Pulmonary artery endothelial cell (primary cell): ENCODE measurements around the gene CEBPG. TPM values are rescaled to one million over a fixed set of nuclear protein-coding genes. Genes with fewer than 3 reads are reported as not detected.

Experiments
- DNase-seq: peaks from one replicate; pipeline ENCODE4 v3.0.0-alpha.2; 2011; ENCODE audit warnings: low read depth, low spot score
- total RNA-seq: library from RNA; depleted of rRNA; stranded (reverse); fragments of >200 nt; gene quantifications from 2 replicates; pipeline ENCODE4 v1.2.3, GENCODE V29; 2014

CEBPG gene
- total RNA-seq, 1 donor from 2014 or later, result 31.3 TPM

DNA sequence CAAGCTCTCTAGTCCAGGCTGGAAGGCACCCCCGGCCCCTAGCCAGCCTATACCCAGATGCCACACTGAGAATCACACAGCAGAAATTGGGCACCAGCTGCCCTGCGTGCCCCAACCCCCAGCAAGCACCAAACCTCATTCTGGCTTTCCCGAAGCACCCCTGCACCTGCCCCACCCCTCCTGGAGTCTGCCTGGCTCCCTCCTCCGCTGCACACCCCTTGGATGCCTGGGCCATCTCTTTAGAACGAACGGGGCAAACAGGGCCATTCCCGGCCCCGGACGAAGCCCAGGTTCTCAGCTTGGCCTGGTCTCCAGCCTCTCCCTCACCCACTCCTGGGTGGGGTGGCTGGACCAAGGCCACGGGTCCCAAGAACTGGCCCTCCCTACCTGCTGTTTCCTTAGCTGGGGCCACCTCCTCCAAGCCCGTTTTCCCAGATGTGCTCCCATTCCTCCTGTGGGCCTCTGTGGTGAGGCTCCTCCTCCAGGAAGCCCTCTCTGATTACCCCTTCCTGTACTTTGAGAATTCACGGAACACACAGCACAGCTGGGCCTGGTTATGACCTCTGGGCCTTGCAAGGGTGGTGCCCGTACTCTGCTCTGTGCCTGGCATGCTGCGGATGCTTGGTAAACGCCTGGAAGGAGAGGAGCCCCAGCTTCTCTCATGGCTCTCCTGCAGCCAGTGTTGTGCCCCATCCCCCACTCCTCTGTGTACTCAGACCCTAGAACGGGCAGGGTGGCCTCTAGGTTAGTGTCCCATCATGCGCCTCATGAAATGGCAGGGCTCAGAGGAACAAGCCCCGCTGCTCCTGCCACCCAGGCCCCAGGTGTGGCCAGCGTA, 21.4 kb downstream of the CEBPG start:
- no peak for DNase-seq

DNA sequence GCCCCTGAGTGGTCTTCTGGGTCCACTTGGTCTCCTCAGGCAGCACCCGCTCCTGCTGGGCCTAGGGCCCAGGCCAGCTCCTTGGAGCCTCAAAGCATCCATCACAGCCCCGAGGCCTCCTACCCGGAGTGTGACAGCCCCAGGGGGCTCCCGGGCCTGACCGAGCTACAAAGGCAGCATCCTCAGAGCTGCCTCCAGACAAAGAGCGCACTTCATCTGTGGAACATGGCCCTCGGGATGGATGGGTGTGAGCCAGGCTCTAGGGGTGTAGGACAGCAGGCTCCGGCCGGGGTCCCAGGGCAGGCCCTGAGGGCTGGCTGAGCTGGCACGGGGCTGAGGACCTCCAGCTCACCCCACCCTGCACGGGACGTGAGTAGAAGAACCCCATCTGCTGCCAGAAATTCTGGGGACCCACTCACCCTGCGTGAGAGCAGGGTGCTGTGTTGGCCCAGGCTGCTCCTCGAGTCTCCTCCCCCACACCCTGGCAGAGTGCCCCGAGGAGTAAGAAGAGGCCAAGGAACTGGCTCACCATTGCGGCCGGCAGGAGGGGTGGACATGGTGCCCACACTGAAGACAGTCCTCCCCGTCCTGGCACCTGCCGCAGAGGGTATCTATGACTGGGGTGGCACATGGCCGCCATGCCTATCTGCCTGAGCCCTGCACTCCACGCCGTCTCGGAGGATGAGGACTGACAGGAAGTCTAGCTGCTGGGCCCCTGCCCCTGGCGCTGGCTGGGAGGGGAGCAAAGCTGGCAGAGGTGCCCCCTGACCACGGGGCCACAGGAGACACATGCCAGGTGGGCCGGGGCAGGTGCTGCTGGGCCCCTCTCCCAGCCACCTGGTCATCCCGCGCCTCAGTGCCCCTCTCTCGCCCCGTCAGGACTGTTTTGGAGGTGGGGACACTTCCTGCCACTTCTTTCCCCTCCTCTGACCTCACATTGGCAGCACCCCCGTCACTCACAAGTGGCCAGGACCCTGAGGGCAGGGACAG, 22.3 kb downstream of the CEBPG start:
- DNase-seq, result no peak

DNA sequence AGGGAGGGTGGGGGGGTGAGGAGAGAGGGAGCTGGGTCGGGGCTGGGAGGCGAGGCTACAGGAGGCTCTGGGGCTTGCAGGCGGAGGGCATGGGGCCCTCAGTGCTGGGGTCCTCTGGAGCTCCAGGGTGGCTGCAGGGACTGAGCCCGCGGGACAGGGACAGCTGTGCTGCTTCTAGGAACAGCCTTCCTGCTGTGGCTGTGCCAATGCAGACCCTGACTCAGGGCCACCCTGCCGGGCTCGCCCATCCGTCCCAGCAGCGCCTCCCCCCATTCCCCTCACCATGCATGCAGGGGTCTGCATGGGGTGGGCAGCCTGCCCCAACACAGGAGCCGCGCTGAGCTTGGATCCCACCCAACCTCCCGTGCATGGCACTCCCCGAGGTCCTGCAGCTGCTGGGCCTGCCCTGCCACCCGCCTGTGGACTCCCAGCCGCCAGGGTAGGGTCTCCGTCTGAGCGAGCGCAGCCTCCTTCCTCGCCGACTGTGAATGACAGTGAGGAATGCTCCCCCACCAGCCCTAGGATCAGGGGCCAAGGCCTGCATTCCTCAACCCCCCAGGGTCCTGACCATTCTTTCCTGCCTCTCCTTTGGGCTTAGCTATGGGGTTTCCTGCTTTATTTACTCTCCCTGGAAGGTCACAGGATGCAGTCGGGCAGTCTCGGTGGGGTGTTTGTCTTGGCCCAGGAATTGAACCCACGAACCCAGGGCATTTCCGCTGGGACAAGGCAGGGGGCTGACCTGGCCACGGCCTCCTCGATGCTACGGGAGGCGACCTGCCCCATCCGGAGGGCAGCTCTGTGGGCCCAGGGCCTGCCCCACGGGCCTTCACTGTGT, 23.4 kb downstream of the CEBPG start:
- no peak for DNase-seq

DNA sequence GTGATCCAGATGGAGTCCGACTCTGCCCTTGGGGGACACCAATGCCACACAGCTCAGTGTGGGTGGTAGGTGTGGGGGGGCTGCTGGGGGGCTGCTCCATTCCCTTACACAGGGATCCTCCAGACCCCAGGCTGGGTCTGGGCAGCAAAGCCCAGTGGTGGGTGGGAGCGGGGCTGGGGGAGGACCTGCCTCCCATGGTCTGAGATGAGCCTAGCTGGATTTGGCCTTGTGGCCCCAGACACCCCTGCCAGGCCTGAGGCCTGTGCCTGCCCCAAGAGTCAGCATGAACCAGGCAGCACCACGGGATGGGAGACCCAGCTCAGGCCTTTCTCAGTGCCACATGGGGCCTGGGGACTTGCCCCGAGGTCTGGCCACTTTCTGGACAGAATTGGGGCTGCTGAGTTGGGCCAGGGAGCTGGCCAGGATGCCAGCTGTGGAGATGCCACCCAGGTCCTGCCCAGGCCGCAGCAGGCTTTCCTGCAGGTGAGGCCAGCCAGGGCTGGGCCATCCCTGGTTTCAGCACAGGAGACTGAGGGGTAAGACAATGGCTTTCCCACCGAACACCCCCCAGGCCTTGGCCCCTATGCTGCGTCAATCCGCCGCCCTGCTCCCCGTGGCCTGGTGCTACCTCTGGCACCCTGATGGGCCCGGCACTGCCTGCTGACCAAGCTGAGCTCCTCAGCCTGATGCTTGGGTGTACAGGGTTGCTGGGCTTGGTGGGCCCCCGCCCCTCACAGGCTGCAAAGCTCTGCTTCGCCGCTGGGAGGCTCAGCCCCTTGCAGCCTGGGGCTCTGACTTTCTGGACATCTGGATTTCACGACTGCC, 24.2 kb downstream of the CEBPG start:
- no peak for DNase-seq

DNA sequence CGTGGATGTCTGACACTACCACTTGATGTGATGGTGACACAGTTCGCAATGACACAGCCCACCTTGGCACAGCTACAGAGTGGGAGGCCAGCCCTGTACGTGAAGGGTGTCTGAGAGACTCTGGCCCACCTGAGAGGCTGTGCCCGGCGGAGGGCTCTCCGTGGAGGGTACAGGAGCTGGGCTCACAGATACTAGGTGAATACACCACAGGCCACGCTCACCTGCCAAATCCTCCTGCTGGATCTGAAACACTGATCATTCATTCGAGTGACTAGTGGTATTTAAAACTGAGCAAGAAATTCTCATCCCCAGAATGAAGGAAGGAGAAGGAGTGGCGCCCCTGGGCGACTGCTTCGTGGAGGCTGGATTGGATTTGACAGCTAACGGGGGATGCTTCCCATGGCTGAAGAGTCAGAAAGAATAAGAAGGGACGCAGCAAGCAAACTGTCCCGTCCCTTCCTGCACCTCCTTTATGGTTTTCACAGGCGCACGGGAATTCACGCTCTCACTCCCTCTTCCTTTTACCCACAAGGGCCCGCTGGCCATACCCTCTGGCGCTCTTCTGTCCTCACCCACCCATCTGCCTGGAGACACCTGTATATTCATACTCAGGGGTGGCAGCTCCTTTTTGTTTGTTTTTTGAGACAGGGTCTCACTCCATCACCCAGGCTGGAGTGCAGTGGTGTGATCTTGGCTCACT, 25.0 kb downstream of the CEBPG start:
- DNase-seq, result no peak

DNA sequence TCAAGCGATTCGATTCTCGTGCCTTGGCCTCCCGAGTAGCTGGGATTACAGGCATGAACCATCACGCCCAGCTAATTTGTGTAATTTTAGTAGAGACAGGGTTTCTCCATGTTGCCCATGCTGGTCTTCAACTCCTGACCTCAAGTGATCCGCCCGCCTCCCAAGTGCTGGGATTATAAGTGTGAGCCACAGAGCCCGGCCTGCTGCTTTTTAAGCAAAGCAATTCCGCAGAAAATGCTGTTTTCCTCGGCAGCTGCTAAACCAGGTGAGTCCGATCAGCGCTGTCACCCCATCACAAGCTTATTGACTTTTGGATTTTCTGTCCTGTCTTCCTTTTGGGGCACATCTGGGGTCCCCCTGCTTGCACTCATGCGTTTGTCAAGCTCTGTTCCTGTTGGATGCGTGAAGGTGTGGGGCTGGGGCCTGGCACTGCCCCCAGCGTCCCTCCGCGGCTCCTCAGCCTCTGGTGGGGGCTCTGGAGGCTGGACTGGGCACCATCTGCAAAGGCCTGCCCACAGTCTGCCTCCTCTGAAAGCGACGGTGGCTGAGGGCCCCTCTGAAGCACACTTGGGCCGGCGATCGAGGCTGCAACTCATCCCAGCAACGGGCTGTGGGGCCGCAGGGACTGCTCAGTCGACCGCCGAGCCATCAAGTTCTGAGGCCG, 25.7 kb downstream of the CEBPG start:
- DNase-seq, result no peak

DNA sequence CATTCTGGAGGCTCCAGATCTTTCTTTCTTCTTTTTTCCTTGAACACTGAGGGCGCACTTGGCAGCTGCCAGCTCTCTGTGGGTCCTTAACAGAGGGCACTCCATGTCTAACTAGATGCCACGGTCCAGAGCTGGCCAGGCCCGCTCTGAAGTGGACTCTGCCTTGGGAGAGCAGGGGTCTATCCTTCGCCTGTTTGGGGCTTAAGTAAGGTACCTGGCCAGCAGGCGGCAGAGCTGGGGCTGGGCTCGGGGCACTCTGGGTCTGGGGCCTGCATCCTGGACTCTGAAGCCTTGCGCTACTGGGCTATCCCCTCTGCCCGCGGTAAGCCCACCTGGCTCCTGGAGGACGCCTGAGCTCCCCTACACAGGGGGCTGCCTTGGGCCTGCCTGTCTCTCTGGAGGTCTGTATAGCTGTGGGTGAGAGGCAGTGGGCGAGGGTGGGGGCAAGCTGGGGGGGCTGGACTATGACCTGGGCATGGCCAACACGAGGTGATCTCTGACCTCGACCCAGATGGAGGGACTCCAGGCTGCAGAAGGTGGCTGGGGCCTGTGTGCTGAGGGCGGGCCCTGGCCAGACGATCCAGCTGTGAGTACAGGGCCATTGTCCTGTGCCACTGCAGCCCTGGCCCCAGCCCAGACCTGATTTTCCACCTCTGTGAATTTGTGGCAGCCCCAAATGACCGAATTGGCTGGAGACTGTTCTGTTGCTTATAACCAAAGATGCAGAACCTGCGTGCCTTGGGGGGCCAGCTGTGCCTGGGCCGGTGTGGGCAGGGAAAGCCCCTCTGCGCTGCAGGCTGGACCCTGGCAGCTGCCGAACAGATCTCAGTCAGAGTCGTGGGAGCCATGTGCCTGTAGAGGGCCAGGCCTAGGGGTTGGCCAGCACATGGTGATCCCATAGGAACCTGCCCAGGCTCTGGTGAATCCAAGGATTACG, 26.5 kb downstream of the CEBPG start:
- DNase-seq, result no peak

DNA sequence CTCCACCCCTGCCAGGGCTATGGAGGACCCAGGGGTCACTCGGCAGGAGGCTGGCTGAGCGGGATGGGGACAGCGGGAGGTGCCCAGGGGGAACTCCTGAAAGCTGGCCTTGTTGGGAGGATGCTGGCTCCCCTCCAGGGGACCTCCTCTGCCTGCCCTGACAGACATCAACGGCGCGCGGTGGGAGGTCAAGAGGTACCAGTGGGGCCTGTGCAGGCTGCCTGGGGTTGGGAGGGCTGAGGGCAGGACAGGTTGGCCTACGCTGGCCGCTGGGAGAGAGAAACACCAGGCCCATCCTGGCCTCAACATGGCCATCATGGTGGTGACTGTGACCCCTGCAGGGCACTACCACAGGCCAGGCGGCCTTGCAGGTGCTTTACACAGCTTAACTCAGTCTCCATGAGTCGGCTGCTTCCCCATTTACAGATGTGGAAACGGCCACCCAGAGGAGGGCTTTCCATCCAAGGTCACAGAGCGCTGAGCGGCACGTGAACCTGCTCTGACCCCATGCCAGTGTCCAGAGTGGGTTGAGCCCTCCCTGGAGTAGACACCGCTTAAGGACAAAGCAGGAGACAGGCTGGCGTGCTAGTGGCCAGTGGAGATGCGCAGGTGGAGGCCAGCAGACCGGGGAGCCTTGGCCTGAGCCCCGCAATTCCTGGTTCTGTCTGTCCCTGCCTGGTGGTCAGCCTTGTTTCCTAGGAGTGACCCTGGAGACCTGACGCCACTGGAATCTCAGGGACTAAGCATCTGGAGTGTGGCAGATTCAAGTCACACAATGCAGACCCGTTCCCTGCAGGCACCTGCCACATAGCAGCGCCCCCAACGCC, 27.6 kb downstream of the CEBPG start:
- DNase-seq, result no peak

DNA sequence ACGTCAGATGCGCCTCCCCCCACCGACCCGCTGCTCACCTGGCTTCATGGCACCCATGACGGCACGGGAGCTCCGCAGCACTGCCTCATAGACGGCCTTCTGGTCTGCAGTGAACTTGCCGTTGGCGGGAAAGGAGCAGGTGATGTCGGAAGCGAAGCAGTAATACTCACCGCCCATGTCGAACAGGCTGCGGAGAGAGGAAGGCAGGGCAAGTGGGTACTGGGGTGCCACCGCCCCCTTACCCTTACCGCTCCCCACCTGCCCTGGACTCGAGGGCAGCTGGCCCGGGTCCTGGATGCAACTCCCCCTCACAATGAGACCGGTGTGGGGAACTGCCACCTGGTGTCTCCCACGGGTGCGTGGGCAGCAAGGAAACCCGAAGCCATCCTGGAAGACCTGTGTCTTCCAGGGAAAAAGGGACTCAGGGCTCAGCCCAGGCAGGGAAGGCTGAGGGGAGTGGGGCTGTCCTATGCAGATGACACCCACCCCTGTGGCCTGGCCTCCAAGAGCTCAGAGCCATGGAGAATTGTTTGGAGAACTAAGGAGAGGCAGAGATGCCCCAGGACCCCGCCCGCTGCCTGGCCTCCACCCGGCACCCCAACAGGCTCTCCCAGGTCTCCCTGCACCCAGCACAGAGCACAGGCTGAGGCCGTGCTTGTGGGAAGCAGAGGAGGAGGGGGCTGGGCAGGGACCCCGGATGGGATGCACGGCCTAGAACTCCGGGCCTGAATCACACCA, 28.3 kb downstream of the CEBPG start:
- no peak for DNase-seq

DNA sequence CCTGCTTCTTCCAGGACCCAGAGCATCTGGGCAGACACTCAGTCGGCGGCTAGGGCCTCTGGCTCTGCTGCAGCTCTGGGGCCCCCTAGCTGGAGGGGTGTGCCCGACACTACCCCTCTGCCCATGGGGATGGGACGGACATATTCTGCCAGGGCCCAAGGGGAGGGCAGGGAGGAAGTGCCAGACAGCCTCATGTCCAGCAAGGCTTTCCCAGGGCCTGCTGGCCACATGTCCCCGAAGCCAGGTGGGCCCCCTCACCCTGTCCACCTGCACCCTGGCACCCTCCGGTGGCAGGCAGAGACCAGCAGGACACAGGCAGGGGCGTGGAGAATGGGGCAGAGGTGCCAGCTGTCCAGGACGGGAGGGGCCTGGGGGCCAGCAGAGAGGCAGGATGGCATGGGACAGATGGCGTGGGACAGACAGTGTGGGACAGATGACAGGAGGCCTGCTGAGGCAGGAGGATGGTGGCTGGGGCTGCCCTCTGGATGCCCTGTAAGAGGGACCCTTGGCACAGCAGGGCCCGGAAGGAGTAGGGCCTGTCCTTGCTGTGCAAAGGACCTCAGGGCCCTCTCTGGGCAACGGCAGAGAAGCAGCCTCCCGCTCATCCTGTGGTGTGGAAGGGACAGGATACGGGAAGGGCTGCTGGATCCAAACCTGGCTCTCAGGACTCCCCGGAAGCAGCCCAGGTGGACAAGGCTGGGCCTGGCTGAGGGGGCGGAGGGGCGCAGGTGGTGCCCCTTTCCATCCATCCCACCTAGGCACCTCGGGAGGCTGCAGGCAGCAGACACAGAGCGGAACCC, 29.1 kb downstream of the CEBPG start:
- no peak for DNase-seq

DNA sequence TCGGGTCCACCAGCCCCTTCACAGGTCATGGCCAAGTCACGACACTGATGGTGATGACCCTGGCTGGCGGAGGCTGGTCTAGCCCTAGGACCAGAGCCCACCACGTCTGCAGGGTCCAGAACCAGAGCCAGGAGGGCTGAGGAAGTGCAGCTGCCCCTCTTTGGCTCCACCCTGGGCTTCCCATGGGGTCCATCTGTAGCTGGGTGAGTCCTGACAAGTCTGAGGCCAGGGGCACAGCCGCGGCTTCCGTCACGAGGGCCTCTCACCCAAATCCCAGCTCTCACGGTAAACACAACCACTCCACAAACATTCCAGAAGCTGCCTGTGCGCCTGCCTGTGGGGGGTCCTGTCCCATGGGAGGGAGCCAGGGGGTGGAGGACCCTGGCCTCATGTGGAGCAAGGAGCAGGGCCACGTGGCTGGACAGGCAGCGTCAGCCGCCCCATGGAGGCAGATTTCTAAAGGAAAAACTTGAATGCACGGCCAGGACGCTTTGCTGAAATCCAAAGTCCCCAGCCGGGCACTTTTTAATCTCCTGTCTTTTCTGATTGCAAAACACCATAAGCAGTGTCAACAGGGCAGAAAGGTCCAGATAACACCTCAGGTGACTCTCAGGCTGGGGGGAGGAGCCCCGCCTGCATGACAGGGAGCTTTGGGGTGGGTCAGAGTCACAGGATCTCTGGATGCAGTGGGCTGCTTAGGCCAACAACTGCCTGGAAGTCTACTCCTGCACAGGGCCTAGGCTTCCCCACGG, 29.9 kb downstream of the CEBPG start:
- no peak for DNase-seq

DNA sequence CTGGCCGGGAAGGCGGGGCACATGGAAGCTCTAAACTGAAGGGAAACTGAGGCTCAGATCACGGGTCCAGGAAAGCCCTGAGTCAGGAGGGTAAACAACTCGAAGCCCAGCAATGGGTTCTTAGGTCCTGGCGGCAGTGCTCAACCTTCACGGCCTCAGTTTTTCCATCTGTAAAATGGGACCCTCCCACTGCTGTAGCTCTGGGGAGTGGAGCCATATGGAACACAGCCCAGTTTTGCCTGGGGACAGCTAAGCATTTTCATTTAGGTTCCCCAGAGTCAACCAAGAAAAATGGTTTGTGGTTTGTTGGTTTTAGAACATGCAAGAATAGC, 30.4 kb downstream of the CEBPG start:
- DNase-seq, result no peak

DNA sequence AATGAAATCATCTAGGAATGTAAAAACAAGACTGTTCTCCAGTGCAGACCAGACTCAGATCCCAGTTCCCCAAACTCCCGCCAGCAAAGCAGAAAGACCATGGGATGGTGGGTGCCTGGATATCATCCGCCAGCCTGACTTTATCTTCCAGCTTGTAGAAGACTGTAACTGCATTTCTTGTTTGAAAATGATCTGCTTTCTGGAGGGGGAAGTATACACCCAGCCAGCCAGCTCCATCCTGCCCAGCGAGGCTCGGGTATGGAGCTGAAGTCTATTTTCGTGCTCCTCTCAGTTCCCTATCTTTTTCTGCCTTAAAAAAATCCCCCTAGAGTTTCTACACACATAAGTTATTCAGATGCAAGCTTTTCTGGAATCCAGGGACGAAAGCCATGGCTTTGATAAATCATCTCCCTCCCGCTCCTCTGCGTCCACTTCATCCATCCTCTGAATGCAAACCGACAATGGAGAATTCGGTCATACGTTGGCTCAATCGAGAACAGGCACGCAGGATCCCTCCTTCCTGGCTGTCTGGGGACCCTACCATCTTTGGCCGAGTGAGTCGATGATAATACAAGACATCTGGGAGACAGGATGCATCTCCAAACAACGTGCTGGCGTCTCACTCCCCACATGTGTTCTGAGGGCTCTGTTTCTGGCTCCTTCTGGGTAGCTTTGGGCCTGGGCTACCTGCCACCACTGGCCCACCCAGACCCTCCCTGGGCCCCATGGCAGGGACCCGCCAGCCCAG, 31.2 kb downstream of the CEBPG start:
- no peak for DNase-seq

DNA sequence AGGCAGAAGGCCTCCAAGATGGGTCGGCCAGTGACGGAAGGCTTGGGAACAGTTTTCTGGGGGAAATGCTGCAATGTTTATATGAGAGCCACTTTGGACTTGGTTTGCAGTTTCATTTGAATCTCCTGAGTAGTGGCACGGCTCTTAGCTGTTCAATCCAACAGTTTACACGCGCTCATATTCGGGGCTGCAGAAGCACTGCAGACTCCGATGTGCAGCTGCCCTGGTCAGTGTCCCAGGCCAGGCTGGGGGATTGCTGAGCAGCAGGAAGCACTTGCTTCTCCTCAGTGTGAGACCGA, 31.7 kb downstream of the CEBPG start:
- DNase-seq, result no peak
